Activated CD4-positive, alpha-beta T cell treated with anti-CD3 and anti-CD28 coated beads, Interleukin-2, Interleukin-6, amounts not matched to agents 100 ng/mL and 50 ng/mL, durations not matched to agents 16 hours and 8 hours (primary cell): ENCODE data around the gene FANK1.
"Not testable (repeated sequence)": the region's sequence is repeated elsewhere in the genome, so short reads cannot be mapped to it uniquely, and the experiment has no call there.

Source experiments
- DNase-seq: peaks from one replicate; pipeline ENCODE4 v3.0.0-alpha.2; 2020

FANK1 gene

GRCh38 chr10:125889441-125889840 is 6.9 kb upstream of the FANK1 start:
- not testable (repeated sequence) for DNase-seq

GRCh38 chr10:125892402-125892801 is 4.0 kb upstream of the FANK1 start:
- not testable (repeated sequence) for DNase-seq

- not testable (repeated sequence) for DNase-seq
These were observed 2.2 kb upstream of the FANK1 start for GRCh38 chr10:125894176-125894575.

GRCh38 chr10:125895130-125896087 is 955 bp upstream of the FANK1 start:
- DNase-seq: peak; percentile 53

GRCh38 chr10:125897317-125897716 is 953 bp downstream of the FANK1 start:
- DNase-seq: not testable (repeated sequence)

GRCh38 chr10:125900963-125901362 is 4.6 kb downstream of the FANK1 start:
- DNase-seq: not testable (repeated sequence)

GRCh38 chr10:125903135-125903640 is 6.8 kb downstream of the FANK1 start:
- DNase-seq: not testable (repeated sequence)

- not testable (repeated sequence) for DNase-seq
These were observed 9.0 kb downstream of the FANK1 start for GRCh38 chr10:125905069-125905994.

GRCh38 chr10:125907598-125907997 is 11.2 kb downstream of the FANK1 start:
- DNase-seq: not testable (repeated sequence)

- DNase-seq: not testable (repeated sequence)
These were observed 12.4 kb downstream of the FANK1 start for GRCh38 chr10:125908813-125909212.

GRCh38 chr10:125909491-125909890 is 13.1 kb downstream of the FANK1 start:
- not testable (repeated sequence) for DNase-seq

GRCh38 chr10:125911145-125911544 is 14.8 kb downstream of the FANK1 start:
- DNase-seq: no peak

- DNase-seq: no peak
These were observed 15.6 kb downstream of the FANK1 start for GRCh38 chr10:125911990-125912389.

GRCh38 chr10:125913277-125913676 is 16.9 kb downstream of the FANK1 start:
- DNase-seq: not testable (repeated sequence)

GRCh38 chr10:125916977-125917376 is 20.6 kb downstream of the FANK1 start:
- no peak for DNase-seq

GRCh38 chr10:125917704-125918361 is 21.5 kb downstream of the FANK1 start:
- not testable (repeated sequence) for DNase-seq

GRCh38 chr10:125921643-125922306 is 25.4 kb downstream of the FANK1 start:
- DNase-seq: not testable (repeated sequence)

GRCh38 chr10:125925262-125925834 is 29.0 kb downstream of the FANK1 start:
- no peak for DNase-seq

- DNase-seq: no peak
These were observed 29.9 kb downstream of the FANK1 start for GRCh38 chr10:125926247-125926646.

- not testable (repeated sequence) for DNase-seq
These were observed 30.9 kb downstream of the FANK1 start for GRCh38 chr10:125927265-125927664.

GRCh38 chr10:125928928-125929585 is 32.7 kb downstream of the FANK1 start:
- no peak for DNase-seq
